Stimulated activated CD8-positive, alpha-beta memory T cell treated with anti-CD3 and anti-CD28 coated beads, Interleukin-12 subunit alpha, Interleukin-12 subunit beta, amount 100 ng/mL, for 1 hour (primary cell): ENCODE data around the gene MEGF6.
A peak's percentile ranks its signal among the peaks of the same experiment; 100 is the strongest.

ENCODE experiments used
- DNase-seq: peaks from one replicate; pipeline ENCODE4 v3.0.0-alpha.2; 2020; ENCODE audit warnings: low read depth

The MEGF6 gene

GRCh38 chr1:3459051-3459908 lies 152.0 kb downstream of the MEGF6 start:
- no peak for DNase-seq

GRCh38 chr1:3457910-3458883 lies 153.1 kb downstream of the MEGF6 start:
- DNase-seq, result no peak

- DNase-seq, result no peak
Measured at GRCh38 chr1:3456964-3457909, 154.1 kb downstream of the MEGF6 start.

GRCh38 chr1:3456449-3456963 lies 154.8 kb downstream of the MEGF6 start:
- DNase-seq, result no peak

- no peak for DNase-seq
Measured at GRCh38 chr1:3455670-3456448, 155.4 kb downstream of the MEGF6 start.

- no peak for DNase-seq
Measured at GRCh38 chr1:3454811-3455618, 156.3 kb downstream of the MEGF6 start.

GRCh38 chr1:3453891-3454810 lies 157.2 kb downstream of the MEGF6 start, which contains the start of gene ARHGEF16:
Gene ARHGEF16 (plus strand): TSS chr1:3454665. CDS start chr1:3463085, 8,420 bp downstream.
- DNase-seq, result no peak

- DNase-seq, result peak; percentile 45
Measured at GRCh38 chr1:3453203-3453761, 158.0 kb downstream of the MEGF6 start.

GRCh38 chr1:3452866-3453175 lies 158.5 kb downstream of the MEGF6 start:
- no peak for DNase-seq

- DNase-seq, result no peak
Measured at GRCh38 chr1:3451994-3452865, 159.1 kb downstream of the MEGF6 start.

GRCh38 chr1:3450983-3451382 lies 160.3 kb downstream of the MEGF6 start:
- DNase-seq, result no peak

- DNase-seq, result no peak
Measured at GRCh38 chr1:3450202-3450863, 161.0 kb downstream of the MEGF6 start.

- DNase-seq, result no peak
Measured at GRCh38 chr1:3444736-3445135, 166.6 kb downstream of the MEGF6 start.

GRCh38 chr1:3444298-3444697 lies 167.0 kb downstream of the MEGF6 start:
- DNase-seq, result no peak

GRCh38 chr1:3443807-3444206 lies 167.5 kb downstream of the MEGF6 start:
- no peak for DNase-seq

- no peak for DNase-seq
Measured at GRCh38 chr1:3442901-3443300, 168.4 kb downstream of the MEGF6 start.

- DNase-seq, result no peak
Measured at GRCh38 chr1:3442331-3442730, 169.0 kb downstream of the MEGF6 start.
